ENCODE measurements around the gene LIMCH1.

Gene LIMCH1

DNA sequence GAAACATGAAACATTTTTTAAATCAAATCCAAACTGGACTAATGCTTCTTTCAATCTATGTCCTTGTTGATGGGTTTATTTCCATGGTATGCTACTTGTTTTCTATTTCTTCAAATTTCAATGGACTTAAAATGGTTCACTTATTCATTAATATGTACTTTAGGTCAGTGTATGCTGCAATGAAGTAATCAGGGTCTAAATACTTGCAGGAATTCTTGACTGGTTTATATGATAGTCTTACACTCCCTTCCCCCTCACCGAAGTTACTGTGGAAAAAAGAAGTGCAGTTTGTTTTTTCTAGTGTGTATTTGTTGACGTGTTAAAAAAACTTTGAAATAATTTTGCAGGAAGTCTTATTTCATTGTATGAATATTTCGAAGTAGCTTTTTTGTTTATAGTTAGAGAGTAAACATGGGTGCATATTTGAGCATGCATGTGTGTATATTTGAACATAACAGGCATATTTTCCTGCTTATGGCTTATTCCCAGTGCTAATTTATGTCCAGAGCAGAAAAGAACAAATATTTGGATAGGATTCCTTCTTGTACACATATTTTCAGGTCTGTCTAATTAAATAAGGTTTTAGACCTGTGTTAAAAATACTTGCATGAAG lies 65.0 kb downstream of the LIMCH1 start:
- DNase-seq (ENCODE audit: low read depth), result no peak

DNA sequence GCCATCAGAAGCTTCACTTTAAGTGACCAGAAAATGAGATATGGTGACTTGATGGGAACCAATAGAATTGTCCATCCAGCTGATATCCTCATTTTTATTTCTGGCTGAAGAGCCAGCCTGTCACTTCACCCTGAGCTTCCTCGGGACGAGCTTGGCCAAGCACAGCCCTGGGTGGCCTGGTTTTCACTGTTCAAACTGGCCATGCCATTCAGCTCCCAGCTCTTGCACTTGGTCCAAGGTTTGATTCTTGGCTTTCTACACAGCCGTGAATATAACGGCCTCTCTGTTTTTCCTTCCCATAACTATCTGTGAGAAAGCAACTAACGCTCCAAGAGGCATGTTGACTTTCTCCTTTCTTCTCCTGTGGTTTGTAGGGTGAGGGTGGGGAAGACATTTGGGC lies 71.9 kb downstream of the LIMCH1 start:
- DNase-seq (ENCODE audit: low read depth), result no peak

DNA sequence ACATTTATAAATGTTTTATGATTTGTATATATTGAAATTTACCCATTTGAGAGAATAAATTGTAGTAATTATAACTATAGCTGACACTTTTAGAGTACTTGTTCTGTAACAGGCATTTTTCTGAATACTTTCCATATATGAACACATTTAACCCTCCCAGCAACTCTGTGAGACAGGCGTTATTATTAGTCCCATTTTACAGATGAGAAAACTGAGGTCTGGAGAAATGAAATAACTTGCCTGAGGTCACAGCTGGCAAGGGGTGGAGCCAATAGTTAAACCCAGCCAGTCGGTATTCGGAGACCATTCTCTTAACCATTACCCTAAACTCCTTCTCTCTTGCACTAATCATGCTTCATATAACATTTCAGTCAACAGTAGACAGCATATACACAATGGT lies 72.5 kb downstream of the LIMCH1 start:
- DNase-seq (ENCODE audit: low read depth), result no peak

DNA sequence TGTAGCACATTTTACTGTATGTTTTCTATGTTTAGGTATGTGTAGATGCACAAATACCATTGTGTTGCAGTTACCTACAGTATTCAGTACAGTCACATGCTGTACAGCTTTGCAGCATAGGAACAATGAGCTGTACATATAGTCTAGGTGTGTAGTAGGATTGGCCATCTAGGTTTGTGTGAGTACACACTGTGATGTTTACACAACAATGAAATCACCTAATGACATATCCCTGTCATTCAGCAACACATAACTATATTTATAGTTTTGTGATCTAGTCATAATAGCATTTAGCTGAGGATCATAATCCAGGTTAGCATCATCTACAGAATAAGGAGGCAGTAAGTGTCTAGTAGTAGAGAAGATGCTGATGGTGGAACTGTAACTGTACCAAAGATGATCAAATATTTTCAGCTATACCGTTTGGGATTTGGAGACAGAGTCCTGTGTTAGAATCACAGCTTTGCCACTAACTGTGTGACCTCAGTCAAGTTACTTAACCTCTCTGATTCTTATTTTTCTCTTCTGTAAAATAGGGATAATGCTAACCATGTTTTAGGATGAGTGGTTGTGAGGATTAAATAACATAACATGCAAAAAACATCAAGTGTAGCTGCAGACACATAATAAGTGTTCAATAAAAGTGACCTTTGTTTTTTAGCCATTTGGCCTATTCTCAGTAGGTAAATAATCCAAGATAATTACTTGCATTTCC lies 73.3 kb downstream of the LIMCH1 start:
- no peak for DNase-seq (ENCODE audit: low read depth)

DNA sequence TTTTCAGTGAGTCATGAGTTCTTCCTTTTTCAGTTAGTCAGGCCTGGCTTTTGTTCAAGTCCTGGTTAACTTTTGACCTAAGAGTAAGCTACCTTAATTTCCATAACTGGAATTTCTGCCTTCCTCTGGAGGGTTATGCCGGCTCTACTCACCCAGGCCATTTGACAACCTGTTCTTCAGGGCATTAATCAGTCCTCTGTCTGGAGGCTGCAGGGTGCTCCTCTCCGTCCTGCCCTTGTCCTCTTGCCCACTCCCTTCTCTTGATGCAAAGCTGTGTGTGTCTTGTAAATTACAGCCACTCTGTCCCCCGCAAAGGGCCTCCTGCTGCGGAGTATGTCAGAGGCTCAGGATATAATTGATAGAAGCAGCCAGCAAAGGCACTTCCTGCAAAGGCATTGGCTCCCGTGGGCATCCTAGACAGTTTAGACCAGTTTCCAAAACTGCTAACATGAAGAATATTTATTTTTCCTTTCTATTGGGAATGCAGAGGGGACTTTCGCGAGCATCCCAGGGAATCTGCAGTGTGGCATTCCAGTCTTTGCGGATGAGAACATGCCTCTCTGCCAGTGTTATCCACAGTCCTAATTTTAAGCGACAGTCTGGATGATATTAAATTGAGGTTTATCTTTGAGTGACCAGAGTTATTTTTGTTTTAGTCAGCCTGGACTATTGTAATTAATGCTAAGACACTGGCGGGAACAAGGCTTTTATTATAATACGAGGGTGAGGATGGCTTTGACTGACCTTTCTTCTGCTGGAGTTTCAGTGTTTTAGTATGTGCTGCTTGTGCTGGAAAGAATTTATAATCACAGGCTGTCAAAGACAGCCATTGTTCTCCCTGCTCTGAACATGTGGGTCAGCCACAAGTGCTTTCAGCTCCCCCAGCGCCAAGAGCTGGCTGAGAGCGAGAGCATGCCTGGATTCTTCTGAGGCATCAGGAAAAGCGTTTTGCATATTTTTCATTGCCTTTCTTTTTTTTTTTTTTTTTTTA lies 74.2 kb downstream of the LIMCH1 start:
- peak; percentile 86 for DNase-seq (ENCODE audit: low read depth)

DNA sequence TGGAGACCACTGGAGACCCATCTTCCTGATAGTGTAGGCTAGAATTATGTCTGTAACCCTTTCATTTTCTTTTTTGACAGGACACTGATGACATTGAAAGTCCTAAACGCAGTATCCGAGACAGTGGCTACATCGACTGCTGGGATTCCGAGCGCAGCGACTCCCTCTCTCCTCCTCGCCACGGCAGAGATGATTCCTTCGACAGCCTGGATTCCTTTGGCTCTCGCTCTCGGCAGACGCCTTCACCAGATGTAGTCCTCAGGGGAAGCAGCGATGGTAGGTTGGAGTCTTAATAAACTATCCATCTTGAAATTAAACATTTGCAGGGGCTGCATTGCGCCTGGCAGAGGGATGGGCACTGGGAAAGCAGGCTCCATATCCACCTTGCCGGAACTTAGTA lies 75.4 kb downstream of the LIMCH1 start:
- peak; percentile 54 for DNase-seq (ENCODE audit: low read depth)

DNA sequence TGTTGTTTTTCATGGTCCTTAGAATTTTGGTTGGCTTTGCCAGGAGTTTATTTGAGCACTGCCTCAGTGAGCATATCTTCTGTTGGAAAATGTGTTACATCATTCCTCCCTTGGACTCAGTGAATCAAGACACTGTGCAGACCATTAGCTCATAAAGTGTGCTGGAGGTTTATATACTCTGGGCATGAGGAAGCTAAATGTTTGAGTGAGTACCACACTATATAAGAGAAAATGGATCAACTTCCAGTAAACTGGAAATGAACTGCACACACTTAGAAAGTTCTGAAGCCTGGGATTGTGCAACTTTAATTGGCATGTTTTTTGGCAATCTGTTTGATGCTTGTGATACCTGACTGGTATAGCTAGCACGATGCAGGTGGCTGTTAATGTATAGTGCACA lies 75.9 kb downstream of the LIMCH1 start:
- DNase-seq (ENCODE audit: low read depth), result peak; percentile 46

DNA sequence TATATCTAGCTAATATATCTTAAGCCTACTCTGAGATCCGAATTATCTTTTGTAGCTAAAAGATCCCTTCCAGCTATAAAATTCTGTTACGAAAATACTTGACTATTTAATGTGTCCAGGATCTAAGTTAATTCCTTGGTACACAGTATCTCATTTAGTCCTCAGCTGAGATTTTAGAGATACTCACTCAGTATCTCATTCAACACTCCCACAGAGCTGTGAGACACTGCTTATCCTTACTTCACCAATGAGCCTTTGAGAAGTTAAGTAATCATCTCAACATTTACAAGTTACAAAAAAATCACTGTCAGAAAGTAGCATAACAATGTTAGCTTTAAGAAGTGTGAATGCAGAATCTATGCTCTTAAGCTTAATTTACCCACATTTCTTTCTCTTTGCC lies 76.6 kb downstream of the LIMCH1 start:
- no peak for DNase-seq (ENCODE audit: low read depth)

DNA sequence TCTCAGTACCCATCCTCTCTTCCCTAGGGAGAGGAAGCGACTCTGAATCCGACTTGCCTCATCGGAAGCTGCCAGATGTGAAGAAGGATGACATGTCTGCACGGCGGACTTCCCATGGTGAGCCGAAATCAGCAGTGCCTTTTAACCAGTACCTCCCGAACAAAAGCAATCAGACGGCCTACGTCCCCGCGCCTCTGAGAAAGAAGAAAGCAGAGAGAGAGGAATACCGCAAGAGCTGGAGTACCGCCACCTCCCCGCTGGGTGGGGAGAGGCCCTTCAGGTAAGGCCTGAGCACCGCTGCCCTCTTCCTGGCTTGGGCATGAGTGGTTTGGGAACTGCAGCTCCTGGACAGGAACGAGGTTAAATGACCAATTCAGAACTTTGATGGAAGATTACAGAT lies 81.2 kb downstream of the LIMCH1 start:
- DNase-seq (ENCODE audit: low read depth), result no peak

DNA sequence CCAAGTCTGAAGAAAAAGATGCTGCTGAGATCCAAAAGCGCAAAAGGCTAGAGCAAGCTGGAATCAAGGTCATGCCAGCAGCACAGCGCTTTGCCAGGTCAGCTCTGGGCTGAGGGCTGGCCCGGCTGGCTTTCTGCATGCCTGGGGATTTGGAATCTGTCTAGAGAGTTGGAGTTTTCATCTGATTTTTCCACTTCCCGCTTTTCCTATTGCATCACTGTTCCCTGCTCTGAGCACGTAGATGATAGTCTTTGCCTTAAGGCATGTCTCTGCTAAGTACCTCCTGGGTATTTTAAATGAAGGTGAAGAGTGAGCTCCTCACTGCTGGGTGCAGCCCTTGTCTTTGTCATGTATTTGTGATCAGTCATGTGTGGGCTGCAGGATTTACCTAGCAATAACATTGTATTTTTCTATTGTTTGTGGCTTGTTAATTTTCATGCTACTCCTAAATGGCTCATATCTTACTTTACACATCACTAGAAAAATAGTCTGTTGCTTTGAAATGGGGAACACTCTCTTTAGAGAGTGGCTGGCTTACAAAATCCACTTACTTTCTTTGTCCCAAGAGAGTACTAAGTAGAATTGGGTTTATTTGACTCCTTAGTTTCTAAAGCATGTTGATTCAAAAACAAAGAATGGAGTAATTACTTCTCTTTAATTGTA lies 82.8 kb downstream of the LIMCH1 start:
- no peak for DNase-seq (ENCODE audit: low read depth)

DNA sequence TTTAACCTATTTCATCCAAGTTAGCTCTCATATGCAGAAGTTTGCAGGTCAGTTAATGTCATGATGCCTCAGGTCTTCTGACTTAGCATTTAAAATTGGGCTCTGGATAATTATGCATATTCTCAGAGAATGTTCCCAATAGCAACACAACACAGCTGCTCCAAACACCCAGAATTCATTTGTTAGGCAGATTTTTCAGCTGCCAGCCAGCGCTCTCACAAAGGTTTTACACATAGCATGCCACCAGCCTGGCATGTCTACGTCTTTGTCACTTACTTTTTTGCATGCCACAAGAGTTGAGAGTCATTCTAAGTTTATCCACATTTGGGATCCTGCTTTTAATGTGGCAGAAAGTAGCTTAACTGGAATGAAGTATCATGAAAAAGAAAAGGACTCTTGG lies 84.8 kb downstream of the LIMCH1 start:
- no peak for DNase-seq (ENCODE audit: low read depth)

DNA sequence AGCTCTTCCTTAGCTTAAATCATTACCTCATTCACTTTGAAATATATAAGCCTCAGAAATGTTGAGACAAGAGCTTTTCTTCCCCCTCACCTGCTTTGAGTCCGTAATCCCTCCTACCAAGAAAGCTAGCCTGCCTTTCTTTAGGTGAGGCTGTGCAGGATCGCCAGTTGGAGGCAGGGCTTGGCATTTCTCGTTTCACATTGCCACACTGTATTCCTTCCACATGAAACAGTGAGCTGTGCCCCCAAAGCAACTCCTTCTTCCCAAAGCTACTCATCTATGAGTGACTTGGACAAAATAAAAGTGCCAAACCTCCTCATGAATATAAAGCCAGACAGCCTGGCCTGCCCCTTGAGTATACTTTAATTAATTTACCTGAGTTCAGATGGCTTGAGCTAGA lies 86.8 kb downstream of the LIMCH1 start:
- no peak for DNase-seq (ENCODE audit: low read depth)

DNA sequence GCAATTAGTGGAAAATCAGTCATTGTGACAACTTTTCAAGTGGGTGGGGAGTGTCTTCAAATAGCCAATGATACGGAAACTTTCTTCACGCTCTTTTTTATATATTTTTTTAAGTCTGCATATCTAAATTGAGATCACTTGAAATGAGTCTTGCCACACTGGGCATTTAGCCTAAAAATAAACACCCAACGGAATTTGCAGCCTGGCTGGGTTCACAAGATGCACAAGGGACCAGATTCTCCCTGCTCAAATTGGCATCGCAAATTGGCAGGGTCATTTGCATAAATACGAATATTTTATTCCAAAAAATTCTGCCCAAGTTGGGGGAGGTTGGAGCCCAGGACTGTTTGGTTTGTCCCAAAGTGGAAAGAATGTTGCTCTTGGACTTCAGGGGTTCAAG lies 87.6 kb downstream of the LIMCH1 start:
- DNase-seq (ENCODE audit: low read depth), result no peak

DNA sequence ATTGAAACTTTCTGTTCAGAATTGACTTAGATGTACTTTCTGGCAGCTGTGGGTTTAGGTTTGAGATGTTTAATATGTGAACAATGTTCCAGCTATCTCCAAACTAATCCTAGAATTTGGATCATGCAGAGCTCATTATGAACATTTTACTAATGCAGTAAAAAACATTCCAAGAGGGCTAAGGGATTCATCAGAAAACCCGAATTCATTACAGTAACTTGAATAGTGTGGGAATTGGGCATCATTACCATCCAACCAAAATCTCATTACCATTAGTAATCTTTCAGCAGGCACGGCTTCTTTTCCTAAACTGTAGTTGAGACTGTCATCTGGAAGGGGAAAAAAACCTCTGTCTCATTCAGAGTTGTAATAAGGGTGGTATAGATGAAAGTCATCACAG lies 91.0 kb downstream of the LIMCH1 start:
- DNase-seq (ENCODE audit: low read depth), result peak; percentile 74

DNA sequence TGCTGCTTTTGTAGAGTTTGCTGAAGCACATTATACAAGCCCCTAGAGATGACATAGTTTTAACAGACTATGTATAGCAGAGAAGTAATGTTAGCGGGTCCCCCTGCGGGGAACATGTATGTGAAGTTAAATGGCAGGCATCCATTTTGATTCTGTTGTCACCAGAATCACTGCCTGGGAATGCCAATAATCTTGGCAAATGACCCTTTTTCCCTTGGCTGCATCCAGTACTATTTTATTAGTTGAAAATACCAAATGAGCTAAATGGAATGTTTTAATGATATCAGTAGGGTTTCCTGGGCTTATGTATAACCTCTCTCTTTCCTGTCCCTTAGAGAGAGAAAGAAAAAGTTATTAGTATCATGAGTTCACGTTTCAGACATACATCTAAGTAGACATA lies 93.6 kb downstream of the LIMCH1 start:
- DNase-seq (ENCODE audit: low read depth), result peak; percentile 84

DNA sequence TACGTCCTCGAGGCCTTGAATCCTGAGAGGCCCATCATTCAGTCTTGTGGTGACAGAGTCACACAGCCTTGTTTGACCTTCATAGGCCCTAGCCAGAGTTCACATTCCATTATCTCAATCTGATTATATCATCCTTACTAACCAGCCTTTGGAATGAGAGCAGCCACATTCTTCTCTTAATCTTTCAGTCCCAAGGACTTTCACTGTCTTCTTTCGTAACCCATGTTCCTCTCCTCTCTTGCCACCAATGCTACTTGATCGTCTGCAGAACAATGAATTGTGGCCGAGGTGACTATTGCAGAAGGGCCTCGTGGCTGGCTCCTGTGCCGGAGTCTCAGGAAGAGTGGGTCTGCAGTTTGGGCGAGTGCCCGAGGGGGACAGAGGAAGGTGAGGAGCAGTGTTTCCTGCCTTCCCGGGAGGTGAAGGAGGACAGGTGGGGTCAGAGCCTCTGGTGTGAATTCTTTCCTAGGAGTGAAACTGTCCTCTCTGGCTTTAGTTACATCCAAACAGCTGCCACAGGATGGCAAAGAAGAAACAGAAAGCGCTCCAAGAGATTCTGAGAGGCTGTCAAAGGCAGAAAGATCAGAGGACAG lies 94.6 kb downstream of the LIMCH1 start:
- peak; percentile 89 for DNase-seq (ENCODE audit: low read depth)

DNA sequence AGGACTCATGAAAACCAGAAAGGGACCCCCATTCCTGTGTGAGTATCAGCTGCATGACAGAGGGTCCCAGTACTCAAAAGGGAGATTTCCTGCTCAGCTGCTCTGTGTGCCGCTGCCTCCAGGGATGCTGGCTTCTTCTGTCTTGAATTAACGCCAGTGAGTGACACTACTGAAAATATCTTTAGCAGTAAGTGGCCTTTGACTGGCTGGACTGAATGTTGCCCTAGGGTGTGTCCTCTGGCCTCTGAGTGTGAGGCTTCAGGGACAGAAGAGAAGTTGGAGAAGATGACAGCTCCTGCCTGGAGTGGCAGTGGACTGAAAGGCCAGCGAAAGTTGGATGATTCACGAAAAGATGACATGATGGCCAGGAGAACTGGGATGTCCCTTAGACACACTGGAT lies 95.4 kb downstream of the LIMCH1 start:
- no peak for DNase-seq (ENCODE audit: low read depth)

DNA sequence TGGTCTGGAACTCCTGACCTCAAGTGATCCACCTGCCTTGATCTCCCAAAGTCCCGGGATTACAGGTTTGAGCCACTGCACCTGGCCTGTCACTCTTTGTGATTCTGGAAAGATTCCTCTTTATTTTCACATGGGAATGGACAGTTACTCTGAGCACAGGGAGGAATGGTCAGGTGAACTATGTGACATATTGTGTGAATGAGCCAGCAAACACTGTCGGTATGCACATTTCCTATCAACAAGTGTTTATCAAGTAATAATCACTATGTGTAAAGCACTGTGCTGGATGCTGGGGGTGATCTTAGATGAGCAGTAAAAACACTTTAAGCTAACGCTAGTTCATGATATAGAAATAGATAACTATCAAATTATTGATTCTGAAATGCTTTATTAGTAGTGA lies 97.5 kb downstream of the LIMCH1 start:
- no peak for DNase-seq (ENCODE audit: low read depth)

DNA sequence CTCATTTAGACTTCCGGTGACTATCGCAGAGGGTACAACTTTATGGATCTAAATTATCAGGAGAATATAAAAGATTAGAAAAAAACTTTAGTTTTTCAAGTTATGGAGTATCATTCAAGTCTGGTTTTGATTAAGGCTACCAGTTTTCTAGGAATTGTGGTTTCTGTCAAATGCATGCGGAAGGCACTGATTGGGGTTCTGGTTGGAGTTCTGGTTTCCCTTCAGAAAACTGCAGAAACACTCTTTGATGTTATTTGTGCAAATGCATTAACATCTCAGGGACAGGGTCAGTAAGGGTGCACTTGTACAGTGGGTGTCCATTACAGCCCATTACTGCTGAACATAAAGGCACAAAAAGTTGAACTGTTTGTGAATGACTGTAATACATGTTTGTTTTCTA lies 100.2 kb downstream of the LIMCH1 start:
- DNase-seq (ENCODE audit: low read depth), result no peak

DNA sequence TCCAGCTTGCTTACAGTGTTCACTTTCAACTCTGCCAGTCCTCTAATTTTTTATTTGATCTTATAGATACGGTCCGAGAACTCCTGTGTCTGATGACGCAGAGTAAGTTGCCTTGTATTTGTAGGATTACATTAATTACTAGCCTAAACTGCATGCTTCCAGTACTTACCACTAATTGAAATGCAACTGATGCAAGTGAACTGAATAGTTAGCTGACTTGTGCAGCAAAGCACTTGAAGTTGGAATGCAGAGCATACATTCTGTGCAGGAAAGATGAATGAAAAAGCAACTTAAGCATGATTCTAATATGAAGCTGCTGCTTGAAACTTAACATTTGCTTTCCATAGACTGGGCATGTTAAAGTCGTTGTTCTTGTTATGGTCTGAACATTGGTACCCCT lies 100.9 kb downstream of the LIMCH1 start:
- no peak for DNase-seq (ENCODE audit: low read depth)

DNA sequence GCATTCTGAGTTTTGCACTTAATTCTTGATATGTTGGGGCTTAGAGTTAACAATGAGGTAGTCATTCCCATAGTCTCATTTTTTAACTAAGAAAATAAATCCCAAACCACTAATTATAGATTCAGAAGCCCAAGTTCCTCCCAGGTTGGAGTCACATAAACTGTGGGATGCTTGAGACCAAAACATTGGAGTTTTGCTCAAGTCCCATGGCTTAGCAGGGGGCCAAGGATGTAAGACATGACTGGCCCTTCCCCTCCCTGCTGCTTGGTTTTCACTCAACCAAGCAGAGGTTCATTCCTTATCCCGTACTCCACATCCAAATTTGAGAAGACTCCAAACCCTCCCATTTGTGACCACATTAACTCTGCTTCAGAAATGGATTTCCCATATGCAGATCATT lies 101.3 kb downstream of the LIMCH1 start:
- DNase-seq (ENCODE audit: low read depth), result no peak

DNA sequence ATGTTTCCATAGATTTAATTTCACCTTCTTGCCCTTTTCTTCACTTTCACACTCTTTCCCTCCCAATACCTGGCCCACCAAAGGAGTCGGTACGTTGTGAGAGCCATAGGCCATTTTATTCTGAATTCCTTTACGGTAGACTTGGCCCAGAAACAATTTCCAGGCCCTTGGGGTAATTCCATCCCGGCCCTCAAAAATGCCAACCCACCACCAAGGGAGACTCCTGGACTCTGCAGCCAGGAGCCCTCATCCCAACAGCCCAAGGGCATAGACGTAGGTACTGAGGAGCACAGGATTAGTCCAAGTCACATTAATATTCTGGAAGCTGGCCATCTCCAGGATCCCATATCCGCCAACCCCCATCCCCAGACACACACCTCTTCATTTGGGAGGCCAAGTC lies 102.9 kb downstream of the LIMCH1 start:
- DNase-seq (ENCODE audit: low read depth), result no peak
